GM12878 (cell line): ENCODE data around the gene PDZD8. TPM values are rescaled to one million over a fixed set of nuclear protein-coding genes. Genes with fewer than 3 reads are reported as not detected.
A peak's percentile ranks its signal among the peaks of the same experiment; 100 is the strongest.

Source experiments
- ATAC-seq: fragments of 200-7000 bp; cut with Tn5 transposase; 3 replicates; pipeline ENCODE4 v1.9.1; 2020; ENCODE audit warnings: mild to moderate bottlenecking, moderate library complexity
- BruUV-seq: library from RNA; stranded (reverse); fragments of 400-500 nt; replicated peaks from 2 replicates; lab custom pipeline; 2021; lab: Mats Ljungman, UMichigan
- CTCF ChIA-PET: fragments of 300-600 bp; sonication (Branson Sonifier 250); formaldehyde crosslinking; extraction: SDS; loops from one replicate; lab custom pipeline; 2021; ENCODE audit warnings: inconsistent platforms; lab: Yijun Ruan, JAX
- POLR2A ChIA-PET: fragments of 350-600 bp; formaldehyde crosslinking; extraction: SDS; loops from one replicate; lab custom pipeline; 2021; ENCODE audit warnings: inconsistent platforms; lab: Charles Lee
- RAD21 ChIA-PET: fragments of 300-600 bp; sonication (Branson Sonifier 250); formaldehyde crosslinking; loops from one replicate; lab custom pipeline; 2023; ENCODE audit warnings: antibody characterized with exemption; ENCODE audit not compliant: unreplicated experiment; lab: Charles Lee
- SMC1A ChIA-PET: fragments of 300-600 bp; sonication (Branson Sonifier 250); formaldehyde crosslinking; loops from one replicate; lab custom pipeline; 2023; ENCODE audit not compliant: unreplicated experiment, uncharacterized antibody; lab: Charles Lee
- DNase-seq: peaks from one replicate; pipeline ENCODE4 v3.0.0-alpha.2; 2011; ENCODE audit warnings: low read depth, low spot score
- FAIRE-seq: peaks from 3 replicates; lab custom pipeline; 2011; peaks lifted over from hg19 to GRCh38; lab: Jason Lieb, UNC
- H2AFZ ChIP-seq: 2 replicates; pipeline ENCODE4 v1.6.0; 2011; ENCODE audit warnings: low read depth, low read length, control low read depth; ENCODE audit not compliant: control insufficient read depth
- H3K27ac ChIP-seq: 2 replicates; pipeline ENCODE4 v1.5.1; 2011; ENCODE audit warnings: control low read depth; ENCODE audit not compliant: control insufficient read depth, insufficient read depth
- H3K27me3 ChIP-seq, 2 experiments: replicated peaks in 1 of 2; 2 replicates each; pipeline versions ENCODE4 v1.6.0 to v1.6.1; 2011; ENCODE audit warnings: low read length in 1 of 2; ENCODE audit not compliant: control insufficient read depth in 2 of 2, insufficient read depth in 2 of 2
- H3K36me3 ChIP-seq, 2 experiments: 2 replicates each; pipeline ENCODE4 v1.5.1; 2011; ENCODE audit warnings: low read length in 1 of 2; ENCODE audit not compliant: control insufficient read depth in 2 of 2, insufficient read depth in 2 of 2
- H3K4me1 ChIP-seq: 2 replicates; pipeline ENCODE4 v1.6.1; 2011; ENCODE audit warnings: mild to moderate bottlenecking, low read length, moderate library complexity, mixed read lengths; ENCODE audit not compliant: control insufficient read depth, insufficient read depth
- H3K4me2 ChIP-seq: 2 replicates; pipeline ENCODE4 v1.6.0; 2011; ENCODE audit warnings: control low read depth; ENCODE audit not compliant: control insufficient read depth, insufficient read depth
- H3K4me3 ChIP-seq: fragments of 200-600 bp; sonication (generic); 2 replicates; pipeline ENCODE4 v1.5.1; 2016
- H3K79me2 ChIP-seq: 2 replicates; pipeline ENCODE4 v1.6.0; 2011; ENCODE audit warnings: low read length; ENCODE audit not compliant: control insufficient read depth, insufficient read depth
- H3K9ac ChIP-seq: 2 replicates; pipeline ENCODE4 v1.8.0; 2011; ENCODE audit warnings: low read length, control low read depth, mixed read lengths; ENCODE audit not compliant: control insufficient read depth, insufficient read depth
- H3K9me3 ChIP-seq: replicated peaks from 3 replicates; pipeline ENCODE4 v1.5.1; 2011; ENCODE audit warnings: mild to moderate bottlenecking, low read length; ENCODE audit not compliant: control insufficient read depth, insufficient read depth
- H4K20me1 ChIP-seq: 2 replicates; pipeline ENCODE4 v1.6.0; 2011; ENCODE audit not compliant: control insufficient read depth, insufficient read depth
- BRCA1 ChIP-seq: IDR thresholded peaks from 2 replicates; pipeline ENCODE4 v1.6.1; 2011; ENCODE audit warnings: low read depth, low read length, improper control_type of control experiment
- CBFB ChIP-seq: IDR thresholded peaks from 2 replicates; pipeline ENCODE4 v1.6.1; 2016; ENCODE audit warnings: antibody characterized with exemption, low read depth
- CREM ChIP-seq: IDR thresholded peaks from 2 replicates; pipeline ENCODE4 v1.6.1; 2014; ENCODE audit warnings: antibody characterized with exemption, low read depth
- ETV6 ChIP-seq, 2 experiments: fragments of 450-650 bp in 1 of 2; IDR thresholded peaks in 1 of 2; conservative IDR thresholded peaks in 1 of 2; 2 replicates each; pipeline ENCODE4 v1.6.1; 2014; ENCODE audit warnings: antibody characterized with exemption in 1 of 2, borderline replicate concordance in 1 of 2, low read depth in 1 of 2, mild to moderate bottlenecking in 1 of 2, moderate library complexity in 1 of 2
- HDAC2 ChIP-seq: fragments of 200-600 bp; sonication (generic); IDR thresholded peaks from 2 replicates; pipeline ENCODE4 v1.6.1; 2017
- LARP7 ChIP-seq: fragments of 450-650 bp; IDR thresholded peaks from 2 replicates; pipeline ENCODE4 v1.6.1; 2017; ENCODE audit warnings: mild to moderate bottlenecking
- NR2C2 ChIP-seq: IDR thresholded peaks from 2 replicates; pipeline ENCODE4 v1.6.1; 2011; ENCODE audit warnings: borderline replicate concordance, low read depth; ENCODE audit not compliant: control insufficient read depth, insufficient read length
- RBBP5 ChIP-seq: fragments of 200-600 bp; sonication (generic); conservative IDR thresholded peaks from 2 replicates; pipeline ENCODE4 v1.6.1; 2016
- SMAD1 ChIP-seq: fragments of 450-650 bp; IDR thresholded peaks from 2 replicates; pipeline ENCODE4 v1.6.1; 2018; ENCODE audit warnings: mild to moderate bottlenecking, low read depth; ENCODE audit not compliant: partially characterized antibody
- USF1 ChIP-seq: IDR thresholded peaks from 2 replicates; pipeline ENCODE4 v1.6.1; 2011; ENCODE audit warnings: borderline replicate concordance, low read depth, mild to moderate bottlenecking, moderate library complexity, mixed read lengths, low read length; ENCODE audit not compliant: insufficient read depth; ENCODE audit errors: extremely low read length
- ZBTB11 ChIP-seq: fragments of 450-650 bp; formaldehyde crosslinking; IDR thresholded peaks from 2 replicates; pipeline ENCODE4 v1.5.0; 2022; ENCODE audit warnings: mild to moderate bottlenecking, missing genetic modification characterization
- WGBS: methylation state at CpG from one replicate; pipeline ENCODE4 v1.1.6; 2016; ENCODE audit warnings: low lambda C conversion rate; ENCODE audit not compliant: insufficient replicate concordance, insufficient coverage; ENCODE audit errors: missing lambda C conversion rate; 5-methylcytosine and 5-hydroxymethylcytosine counted together
- in situ Hi-C: fragments of 300-500 bp; cut with MboI; formaldehyde crosslinking; loops from 9 replicates; pipeline ENCODE4 v1.14.3; 2018; ENCODE audit warnings: mixed read lengths
- intact Hi-C: fragments of 100-400 bp; cut with micrococcal nuclease; formaldehyde crosslinking; loops from one replicate; pipeline ENCODE4 v1.14.2; 2022; ENCODE audit not compliant: unreplicated experiment
- polyA plus RNA-seq, 11 experiments: library from polyadenylated mRNA; depleted of rRNA in 4 of 11; unstranded in 6 of 11; stranded (reverse) in 5 of 11; fragments of >200 nt; fragmentation: Nextera tagmentation in 4 of 11; fragmentation: Illumina TruSeq in 1 of 11; extraction: Ambion mirVana in 4 of 11; extraction: Trizol in 1 of 11; gene quantifications; 1 replicate in 1 of 11; 2 replicates in 10 of 11; pipeline versions ENCODE4 v1.2.1 to v1.2.3, GENCODE V29; 2011 to 2016; ENCODE audit warnings: inconsistent platforms in 2 of 11, missing spikeins in 2 of 11, low read depth in 1 of 11
- total RNA-seq, 4 experiments: library from RNA; depleted of rRNA in 3 of 4; stranded (reverse); fragments of >200 nt in 3 of 4; fragmentation: Illumina TruSeq in 1 of 4; extraction: Trizol in 1 of 4; gene quantifications; 2 replicates each; pipeline versions ENCODE4 v1.2.1 to v1.2.3, GENCODE V29; 2013 to 2021
- TF ChIP-seq, protein P1 (sequence below): fragments of 450-650 bp; IDR thresholded peaks from 2 replicates; pipeline ENCODE4 v1.6.1; 2016; ENCODE audit warnings: mild to moderate bottlenecking
- TF ChIP-seq, protein P2 (sequence below): fragments of 450-650 bp; IDR thresholded peaks from 2 replicates; pipeline ENCODE4 v1.6.1; 2017; ENCODE audit warnings: mild to moderate bottlenecking, moderate library complexity

PDZD8 gene
- total and polyA plus RNA-seq, 10 of the 15 experiments (the other 5 are each of a cell fraction or from before 2014, with no cell fraction given): 2.0 to 21.2 (median 6.7) TPM

DNA sequence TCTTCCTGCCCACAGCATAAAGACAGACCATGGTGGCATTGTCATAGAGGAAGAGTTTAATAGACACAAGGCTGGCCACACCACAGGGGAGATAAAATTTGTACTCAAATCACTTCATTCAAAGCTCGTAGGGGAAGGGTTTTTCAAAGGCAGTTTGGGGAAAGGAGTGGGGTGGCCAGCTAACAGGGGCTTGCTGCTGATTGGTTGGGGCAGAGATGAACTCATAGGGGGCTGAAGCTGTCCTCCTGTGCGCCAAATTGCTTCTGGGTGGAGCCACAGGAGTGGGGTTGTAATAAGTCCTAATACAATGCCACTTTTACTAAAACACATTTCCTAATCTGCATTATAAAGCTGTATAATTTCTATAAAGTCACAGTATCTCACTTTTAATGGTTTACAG lies 22.5 kb downstream of the PDZD8 start:
- no peak for TF ChIP-seq USF1
- no peak for TF ChIP-seq NR2C2
- TF ChIP-seq BRCA1: no peak
- no peak for TF ChIP-seq HDAC2
- no peak for TF ChIP-seq LARP7
- TF ChIP-seq CREM: no peak
- no peak for TF ChIP-seq SMAD1
- TF ChIP-seq RBBP5: no peak
- TF ChIP-seq ETV6 (conservative IDR thresholded peaks at IDR 0.05 in 1 of 2, IDR thresholded peaks at IDR 0.05 in 1 of 2; ENCODE audit: borderline replicate concordance in 1 of 2, low read depth in 1 of 2): no peak
- TF ChIP-seq, protein P1, sequence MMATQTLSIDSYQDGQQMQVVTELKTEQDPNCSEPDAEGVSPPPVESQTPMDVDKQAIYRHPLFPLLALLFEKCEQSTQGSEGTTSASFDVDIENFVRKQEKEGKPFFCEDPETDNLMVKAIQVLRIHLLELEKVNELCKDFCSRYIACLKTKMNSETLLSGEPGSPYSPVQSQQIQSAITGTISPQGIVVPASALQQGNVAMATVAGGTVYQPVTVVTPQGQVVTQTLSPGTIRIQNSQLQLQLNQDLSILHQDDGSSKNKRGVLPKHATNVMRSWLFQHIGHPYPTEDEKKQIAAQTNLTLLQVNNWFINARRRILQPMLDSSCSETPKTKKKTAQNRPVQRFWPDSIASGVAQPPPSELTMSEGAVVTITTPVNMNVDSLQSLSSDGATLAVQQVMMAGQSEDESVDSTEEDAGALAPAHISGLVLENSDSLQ: no peak
- no peak for TF ChIP-seq CBFB
- no peak for TF ChIP-seq ZBTB11 (CRISPR knock-in tag)
- TF ChIP-seq, protein P2, sequence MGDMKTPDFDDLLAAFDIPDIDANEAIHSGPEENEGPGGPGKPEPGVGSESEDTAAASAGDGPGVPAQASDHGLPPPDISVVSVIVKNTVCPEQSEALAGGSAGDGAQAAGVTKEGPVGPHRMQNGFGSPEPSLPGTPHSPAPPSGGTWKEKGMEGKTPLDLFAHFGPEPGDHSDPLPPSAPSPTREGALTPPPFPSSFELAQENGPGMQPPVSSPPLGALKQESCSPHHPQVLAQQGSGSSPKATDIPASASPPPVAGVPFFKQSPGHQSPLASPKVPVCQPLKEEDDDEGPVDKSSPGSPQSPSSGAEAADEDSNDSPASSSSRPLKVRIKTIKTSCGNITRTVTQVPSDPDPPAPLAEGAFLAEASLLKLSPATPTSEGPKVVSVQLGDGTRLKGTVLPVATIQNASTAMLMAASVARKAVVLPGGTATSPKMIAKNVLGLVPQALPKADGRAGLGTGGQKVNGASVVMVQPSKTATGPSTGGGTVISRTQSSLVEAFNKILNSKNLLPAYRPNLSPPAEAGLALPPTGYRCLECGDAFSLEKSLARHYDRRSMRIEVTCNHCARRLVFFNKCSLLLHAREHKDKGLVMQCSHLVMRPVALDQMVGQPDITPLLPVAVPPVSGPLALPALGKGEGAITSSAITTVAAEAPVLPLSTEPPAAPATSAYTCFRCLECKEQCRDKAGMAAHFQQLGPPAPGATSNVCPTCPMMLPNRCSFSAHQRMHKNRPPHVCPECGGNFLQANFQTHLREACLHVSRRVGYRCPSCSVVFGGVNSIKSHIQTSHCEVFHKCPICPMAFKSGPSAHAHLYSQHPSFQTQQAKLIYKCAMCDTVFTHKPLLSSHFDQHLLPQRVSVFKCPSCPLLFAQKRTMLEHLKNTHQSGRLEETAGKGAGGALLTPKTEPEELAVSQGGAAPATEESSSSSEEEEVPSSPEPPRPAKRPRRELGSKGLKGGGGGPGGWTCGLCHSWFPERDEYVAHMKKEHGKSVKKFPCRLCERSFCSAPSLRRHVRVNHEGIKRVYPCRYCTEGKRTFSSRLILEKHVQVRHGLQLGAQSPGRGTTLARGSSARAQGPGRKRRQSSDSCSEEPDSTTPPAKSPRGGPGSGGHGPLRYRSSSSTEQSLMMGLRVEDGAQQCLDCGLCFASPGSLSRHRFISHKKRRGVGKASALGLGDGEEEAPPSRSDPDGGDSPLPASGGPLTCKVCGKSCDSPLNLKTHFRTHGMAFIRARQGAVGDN: no peak
- no peak for DNase-seq
- Histone ChIP-seq H3K4me1 (peaks cover 5% of the 10 kb centered on the region; the same call in 1 of the 2 replicates), H4K20me1 (no peaks in the 10 kb centered on the region), H3K4me2 (no peak overlapping the region), H3K27me3 (no peaks in the 10 kb centered on the region), H3K27ac (no peak overlapping the region), H3K79me2 (peaks cover 36% of the 10 kb centered on the region), H3K4me3 (no peak overlapping the region), H3K9me3 (no peaks in the 10 kb centered on the region), H3K9ac (no peak overlapping the region), H2AFZ (no peak overlapping the region), H3K36me3 (no peaks in the 10 kb centered on the region)
- 92% methylated on average over 2 of the region's 2 CpGs for WGBS
- FAIRE-seq: no peak
- CTCF ChIA-PET: interaction anchor here (2.8 to 6.1 kb wide), 2 partner anchors 7 to 15 kb away, joined by 11 to 32 read pairs; no protein-coding TSS in a partner anchor
- in situ Hi-C loops (no loop called here), intact Hi-C loops (no loop called here)
- BruUV-seq: no TSS peak
- POLR2A ChIA-PET: interaction anchor here (1.0 to 1.5 kb wide), 3 partner anchors 9 to 21 kb away, joined by 3 to 5 read pairs (median 4); no protein-coding TSS in a partner anchor
- SMC1A ChIA-PET: interaction anchor here (1.2 to 4.8 kb wide), 6 partner anchors 8 to 90 kb away, joined by 3 to 35 read pairs (median 6); no protein-coding TSS in a partner anchor
- RAD21 ChIA-PET: interaction anchor here (0.5 to 3.6 kb wide), 2 partner anchors 8 to 18 kb away, joined by 4 to 16 read pairs; no protein-coding TSS in a partner anchor
- ATAC-seq: 0 out of 3 replicates have a peak, but pooled peaks have one; percentile 14
